EL (cell line): Measurements from ENCODE around the gene CDKN2B.
"Not testable (repeated sequence)": the region's sequence is repeated elsewhere in the genome, so short reads cannot be mapped to it uniquely, and the experiment has no call there.

Experiments used
- DNase-seq: peaks from one replicate; pipeline ENCODE4 v3.0.0-alpha.2; 2016

CDKN2B gene

DNA sequence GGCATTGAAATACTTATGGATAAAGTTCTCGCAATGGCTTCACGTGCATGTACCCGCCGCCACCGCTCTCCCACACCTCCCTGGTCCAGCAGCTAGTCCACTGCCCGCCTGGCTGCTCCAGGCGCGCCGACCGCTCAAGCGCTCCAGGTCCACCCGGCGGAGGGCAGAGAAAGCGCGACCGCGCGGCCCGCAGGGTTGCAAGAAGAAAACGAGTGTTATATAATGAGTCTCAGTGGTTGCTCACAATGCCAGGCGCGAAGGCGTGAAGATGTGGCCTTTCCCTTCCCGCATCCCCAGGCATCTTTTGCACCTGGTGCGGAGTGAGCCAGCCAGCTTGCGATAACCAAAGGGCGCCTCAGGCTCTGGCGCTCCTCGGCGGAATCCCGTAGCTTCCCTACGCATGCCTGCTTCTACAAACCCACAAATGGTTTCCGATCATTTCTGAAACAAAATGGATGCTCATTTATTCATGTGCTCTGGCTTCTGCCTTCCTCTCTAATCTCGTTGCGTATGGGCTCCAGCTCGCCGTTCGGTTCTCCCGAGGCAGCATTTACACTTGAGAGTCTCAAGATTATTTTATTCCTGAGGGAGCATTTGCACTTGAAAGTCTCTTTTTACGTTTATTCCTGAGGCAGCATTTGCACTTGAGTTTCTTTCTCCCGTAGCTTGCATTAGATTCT is 40.6 kb downstream of the CDKN2B start:
- no peak for DNase-seq

DNA sequence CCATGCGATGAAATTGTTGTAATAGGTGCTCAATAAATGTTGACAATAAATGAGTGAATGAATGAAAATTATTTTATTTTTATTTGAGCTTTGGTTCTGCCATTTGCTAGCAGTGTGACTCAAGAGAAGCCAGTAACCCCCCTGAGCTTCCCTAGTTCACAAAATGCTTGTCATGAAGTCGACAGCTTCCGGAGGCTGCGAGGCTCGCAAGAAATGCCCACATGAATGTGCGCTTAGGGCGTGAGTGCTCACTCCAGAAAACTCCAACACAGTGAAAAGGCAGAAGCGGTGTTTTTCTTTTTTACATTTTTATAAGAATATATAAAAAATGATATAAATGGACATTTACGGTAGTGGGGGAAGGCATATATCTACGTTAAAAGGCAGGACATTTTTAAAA is 41.4 kb downstream of the CDKN2B start:
- DNase-seq: no peak

DNA sequence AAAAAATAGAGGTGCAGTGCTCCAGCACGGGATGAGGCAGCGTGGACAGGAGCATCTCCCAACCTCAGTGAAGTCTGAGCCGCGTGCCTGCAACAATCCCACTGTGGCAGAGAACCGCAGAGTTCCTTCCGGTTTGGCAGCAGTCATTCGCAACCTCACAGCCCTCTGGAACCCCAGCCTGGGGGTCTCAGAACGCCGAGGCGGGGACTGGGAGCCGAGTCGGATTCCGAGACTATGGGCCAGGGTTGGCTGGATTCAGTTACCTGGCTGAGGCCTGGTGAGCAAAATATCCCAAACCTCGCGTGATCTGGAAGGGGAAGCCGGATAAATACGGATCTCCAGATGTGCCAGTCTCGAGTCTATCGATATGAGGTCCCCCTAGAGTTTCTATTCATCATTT is 41.9 kb downstream of the CDKN2B start:
- no peak for DNase-seq

DNA sequence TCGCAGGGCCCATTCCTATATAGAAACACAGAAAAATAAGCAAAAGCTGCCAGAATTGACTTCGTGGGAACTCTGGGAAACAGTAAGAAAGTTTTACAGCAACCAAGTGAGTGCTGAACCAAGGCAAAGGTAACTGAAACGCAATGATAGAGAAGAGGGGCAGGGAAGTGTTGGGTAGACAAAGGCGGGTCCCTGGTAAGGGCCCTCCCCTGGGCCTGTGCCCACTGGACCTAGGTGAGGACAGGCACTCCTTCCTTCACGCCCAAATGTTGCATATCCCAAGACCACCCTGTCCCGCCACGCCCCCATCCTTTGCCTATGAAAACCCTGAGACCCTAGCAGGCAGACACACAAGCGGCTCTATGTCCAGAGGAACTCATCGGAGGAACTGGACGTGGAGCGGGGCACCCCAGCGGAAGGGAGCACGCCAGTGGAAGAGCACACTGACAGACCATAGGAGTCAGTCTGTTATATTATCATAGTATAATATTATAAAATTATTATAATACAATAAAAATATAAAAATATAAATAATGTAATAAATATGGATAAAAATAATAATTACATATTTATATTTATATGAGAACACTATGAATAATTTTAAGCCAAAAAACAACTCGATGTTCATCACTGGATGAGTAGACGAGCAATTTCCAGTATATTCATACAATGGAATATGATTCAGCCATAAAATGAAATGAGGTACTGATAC is 42.8 kb downstream of the CDKN2B start:
- DNase-seq: no peak

DNA sequence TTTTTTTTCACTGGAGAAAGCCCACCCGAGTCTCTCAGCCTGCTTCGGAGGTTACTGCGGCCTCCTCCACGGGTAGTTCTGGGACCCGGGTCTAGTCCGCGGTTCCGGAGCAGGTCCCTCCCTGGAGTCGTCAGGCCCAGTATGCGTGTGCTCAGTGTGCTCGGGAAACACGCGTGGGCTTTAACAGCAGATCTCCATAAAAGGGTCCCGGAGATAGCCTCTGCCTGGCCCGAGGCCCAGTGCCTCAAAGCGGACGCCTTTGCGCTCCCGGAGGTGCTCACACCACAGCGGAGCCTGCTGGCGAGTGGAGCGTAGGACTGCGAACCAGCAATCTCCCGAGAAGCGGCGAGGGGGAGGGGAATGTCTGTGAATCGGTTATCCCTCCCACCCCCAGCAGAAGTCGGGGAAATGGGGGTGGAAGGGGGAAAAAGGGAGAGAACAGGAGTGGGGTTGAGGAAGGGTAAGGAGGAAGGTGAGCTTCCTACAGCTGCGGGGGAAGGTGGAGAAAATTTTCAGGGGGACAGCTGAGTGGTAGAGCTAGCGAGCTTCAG is 43.6 kb downstream of the CDKN2B start:
- DNase-seq: peak; percentile 80

DNA sequence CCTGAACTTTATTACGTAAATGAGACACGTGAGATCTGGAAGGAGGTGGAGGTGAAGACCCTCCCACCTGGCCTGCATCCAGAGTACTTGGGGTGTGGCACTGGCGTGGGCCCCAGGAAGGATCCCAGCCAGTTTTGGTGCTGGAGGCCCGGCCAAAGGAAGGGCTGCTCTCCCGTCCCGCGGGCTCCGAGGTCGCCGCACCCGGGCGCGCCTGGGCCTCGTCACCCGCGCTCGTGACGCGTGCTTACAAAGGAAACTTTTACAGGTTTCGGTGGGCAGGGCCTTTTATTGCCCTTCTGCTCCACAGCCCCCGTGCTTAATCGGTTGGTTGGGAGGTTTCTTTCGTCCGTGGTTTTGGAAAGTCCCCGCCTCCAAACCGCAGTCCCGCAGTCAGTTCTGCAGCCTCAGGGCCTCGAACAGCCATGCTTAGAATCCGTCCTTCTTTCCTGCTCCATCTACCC is 44.1 kb downstream of the CDKN2B start:
- peak; percentile 51 for DNase-seq

DNA sequence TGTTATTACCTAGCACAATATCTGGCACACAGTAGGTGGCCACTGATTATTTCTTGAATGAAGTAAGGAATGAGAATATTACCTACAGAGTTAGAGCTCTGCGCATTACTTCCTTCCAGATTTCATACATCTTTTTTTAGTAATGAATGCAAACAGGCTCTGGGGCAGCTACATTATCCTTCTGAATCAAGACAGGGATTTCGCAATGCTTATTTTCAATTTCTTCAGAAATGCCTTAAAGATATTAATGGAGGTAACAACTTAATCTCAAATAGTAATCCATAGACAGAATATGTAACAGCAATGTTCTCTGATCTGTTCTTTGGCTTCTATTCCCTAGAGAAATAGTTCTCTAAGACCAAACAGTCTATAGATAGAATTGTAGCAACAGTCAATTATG is 47.5 kb downstream of the CDKN2B start:
- no peak for DNase-seq

DNA sequence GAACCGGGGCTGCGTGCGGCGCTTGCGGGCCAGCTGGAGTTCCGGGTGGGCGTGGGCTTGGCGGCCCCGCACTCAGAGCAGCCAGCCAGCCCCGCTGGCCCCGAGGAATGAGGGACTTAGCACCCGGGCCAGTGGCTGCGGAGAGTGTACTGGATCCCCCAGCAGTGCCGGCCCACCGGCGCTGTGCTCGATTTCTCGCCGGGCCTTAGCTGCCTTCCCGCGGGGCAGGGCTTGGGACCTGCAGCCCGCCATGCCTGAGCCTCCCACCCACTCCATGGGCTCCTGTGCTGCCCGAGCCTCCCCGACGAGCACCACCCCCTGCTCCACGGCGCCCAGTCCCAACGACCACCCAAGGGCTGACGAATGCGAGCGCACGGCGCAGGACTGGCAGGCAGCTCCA is 49.8 kb downstream of the CDKN2B start:
- DNase-seq: not testable (repeated sequence)

DNA sequence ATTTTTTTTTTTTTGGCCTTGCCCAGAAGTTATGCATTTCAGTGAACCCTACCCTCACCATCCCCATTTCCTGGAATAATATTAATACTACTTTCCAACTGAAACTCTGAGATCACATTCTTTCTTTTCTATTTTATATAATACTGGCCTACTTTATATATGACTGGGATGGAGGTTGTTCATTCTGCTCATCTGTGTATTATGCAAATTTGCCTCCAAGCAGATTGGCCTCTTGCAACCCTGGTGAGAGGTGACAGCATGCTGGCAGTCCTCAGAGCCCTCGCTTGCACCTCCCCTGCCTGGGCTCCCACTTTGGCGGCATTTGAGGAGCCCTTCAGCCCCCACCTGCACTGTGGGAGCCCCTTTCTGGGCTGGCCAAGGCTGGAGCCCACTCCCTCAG is 50.3 kb downstream of the CDKN2B start:
- no peak for DNase-seq
